ENCODE measurements around the gene ICA1.

ICA1 gene

GRCh38 chr7:8197994-8198698 is 63.8 kb downstream of the ICA1 start:
- no peak for DNase-seq

GRCh38 chr7:8192897-8193296 is 69.1 kb downstream of the ICA1 start:
- no peak for DNase-seq

- peak; percentile 28 for DNase-seq
Observed at GRCh38 chr7:8190119-8190895, 71.7 kb downstream of the ICA1 start.

- DNase-seq, result no peak
Observed at GRCh38 chr7:8189625-8190024, 72.3 kb downstream of the ICA1 start.

- no peak for DNase-seq
Observed at GRCh38 chr7:8185926-8186683, 75.9 kb downstream of the ICA1 start.

GRCh38 chr7:8184221-8184620 is 77.7 kb downstream of the ICA1 start:
- no peak for DNase-seq

GRCh38 chr7:8179486-8179885 is 82.5 kb downstream of the ICA1 start:
- no peak for DNase-seq

- DNase-seq, result no peak
Observed at GRCh38 chr7:8178353-8178752, 83.6 kb downstream of the ICA1 start.

GRCh38 chr7:8177109-8177933 is 84.6 kb downstream of the ICA1 start:
- DNase-seq, result no peak

GRCh38 chr7:8176370-8177081 is 85.4 kb downstream of the ICA1 start:
- DNase-seq, result peak; percentile 61

GRCh38 chr7:8175929-8176369 is 86.0 kb downstream of the ICA1 start:
- DNase-seq, result no peak

GRCh38 chr7:8172372-8173354 is 89.3 kb downstream of the ICA1 start:
- no peak for DNase-seq

- DNase-seq, result no peak
Observed at GRCh38 chr7:8169171-8169570, 92.8 kb downstream of the ICA1 start.

GRCh38 chr7:8168336-8168735 is 93.6 kb downstream of the ICA1 start:
- DNase-seq, result no peak

- no peak for DNase-seq
Observed at GRCh38 chr7:8165150-8165549, 96.8 kb downstream of the ICA1 start.

GRCh38 chr7:8162181-8162580 is 99.8 kb downstream of the ICA1 start:
- DNase-seq, result no peak

- DNase-seq, result no peak
Observed at GRCh38 chr7:8161364-8161828, 100.6 kb downstream of the ICA1 start.

- no peak for DNase-seq
Observed at GRCh38 chr7:8160779-8161345, 101.1 kb downstream of the ICA1 start.

GRCh38 chr7:8160250-8160649 is 101.7 kb downstream of the ICA1 start:
- no peak for DNase-seq

- DNase-seq, result no peak
Observed at GRCh38 chr7:8159595-8159994, 102.4 kb downstream of the ICA1 start.

Measured in activated effector memory CD4-positive, alpha-beta T cell treated with Interleukin-2 at 50 U/mL for 16 hours (primary cell).